Measurements from ENCODE around the gene TTN.

The TTN gene

GRCh38 chr2:178770518-178770917 lies 36.7 kb downstream of the TTN start:
- Histone ChIP-seq H3K4me3 (ENCODE audit: low read length) (no peak overlapping the region), H3K27ac (ENCODE audit: low read depth, low read length) (no peak overlapping the region), H3K27me3 (ENCODE audit: control insufficient read depth, insufficient read depth, low read length) (no peaks in the 10 kb centered on the region), H3K9ac (ENCODE audit: low read length) (no peak overlapping the region), H3K36me3 (ENCODE audit: control insufficient read depth, insufficient read depth, low read length) (no peaks in the 10 kb centered on the region), H3K4me1 (ENCODE audit: control insufficient read depth, insufficient read depth, low read length) (no peaks in the 10 kb centered on the region)

- H3K36me3 ChIP-seq (ENCODE audit: control insufficient read depth, insufficient read depth, low read length) = no peaks in the 10 kb centered on the region
- H3K27me3 ChIP-seq (ENCODE audit: control insufficient read depth, insufficient read depth, low read length) = no peaks in the 10 kb centered on the region
- H3K4me1 ChIP-seq (ENCODE audit: control insufficient read depth, insufficient read depth, low read length) = no peaks in the 10 kb centered on the region
- no peak overlapping the region for H3K9ac ChIP-seq (ENCODE audit: low read length)
- H3K4me3 ChIP-seq (ENCODE audit: low read length) = no peak overlapping the region
- H3K27ac ChIP-seq (ENCODE audit: low read depth, low read length) = no peak overlapping the region
These were observed 39.8 kb downstream of the TTN start for GRCh38 chr2:178767094-178768060.

- Histone ChIP-seq H3K27me3 (ENCODE audit: control insufficient read depth, insufficient read depth, low read length) (no peaks in the 10 kb centered on the region), H3K4me3 (ENCODE audit: low read length) (no peak overlapping the region), H3K4me1 (ENCODE audit: control insufficient read depth, insufficient read depth, low read length) (no peaks in the 10 kb centered on the region), H3K27ac (ENCODE audit: low read depth, low read length) (no peak overlapping the region), H3K9ac (ENCODE audit: low read length) (no peak overlapping the region), H3K36me3 (ENCODE audit: control insufficient read depth, insufficient read depth, low read length) (no peaks in the 10 kb centered on the region)
These were observed 43.1 kb downstream of the TTN start for GRCh38 chr2:178764097-178764496.

GRCh38 chr2:178761759-178762371 lies 45.4 kb downstream of the TTN start:
- H3K27ac ChIP-seq (ENCODE audit: low read depth, low read length) = no peak overlapping the region
- H3K9ac ChIP-seq (ENCODE audit: low read length) = no peak overlapping the region
- no peaks in the 10 kb centered on the region for H3K4me1 ChIP-seq (ENCODE audit: control insufficient read depth, insufficient read depth, low read length)
- H3K36me3 ChIP-seq (ENCODE audit: control insufficient read depth, insufficient read depth, low read length) = no peaks in the 10 kb centered on the region
- no peaks in the 10 kb centered on the region for H3K27me3 ChIP-seq (ENCODE audit: control insufficient read depth, insufficient read depth, low read length)
- H3K4me3 ChIP-seq (ENCODE audit: low read length) = no peak overlapping the region

- no peaks in the 10 kb centered on the region for H3K27me3 ChIP-seq (ENCODE audit: control insufficient read depth, insufficient read depth, low read length)
- no peak overlapping the region for H3K4me3 ChIP-seq (ENCODE audit: low read length)
These were observed 50.4 kb downstream of the TTN start for GRCh38 chr2:178756843-178757242.

GRCh38 chr2:178756343-178756742 lies 50.9 kb downstream of the TTN start:
- Histone ChIP-seq H3K36me3 (ENCODE audit: control insufficient read depth, insufficient read depth, low read length) (no peaks in the 10 kb centered on the region), H3K27ac (ENCODE audit: low read depth, low read length) (no peak overlapping the region), H3K27me3 (ENCODE audit: control insufficient read depth, insufficient read depth, low read length) (no peaks in the 10 kb centered on the region), H3K4me1 (ENCODE audit: control insufficient read depth, insufficient read depth, low read length) (no peaks in the 10 kb centered on the region), H3K4me3 (ENCODE audit: low read length) (no peak overlapping the region), H3K9ac (ENCODE audit: low read length) (no peak overlapping the region)

More at GRCh38 chr2:178756843-178757242, 50.4 kb downstream of the TTN start:
- H3K9ac ChIP-seq (ENCODE audit: low read length) = no peak overlapping the region
- no peaks in the 10 kb centered on the region for H3K36me3 ChIP-seq (ENCODE audit: control insufficient read depth, insufficient read depth, low read length)
- no peaks in the 10 kb centered on the region for H3K4me1 ChIP-seq (ENCODE audit: control insufficient read depth, insufficient read depth, low read length)
- H3K27ac ChIP-seq (ENCODE audit: low read depth, low read length) = no peak overlapping the region

- no peak overlapping the region for H3K9ac ChIP-seq (ENCODE audit: low read length)
- no peaks in the 10 kb centered on the region for H3K27me3 ChIP-seq (ENCODE audit: control insufficient read depth, insufficient read depth, low read length)
- H3K27ac ChIP-seq (ENCODE audit: low read depth, low read length) = no peak overlapping the region
- no peaks in the 10 kb centered on the region for H3K4me1 ChIP-seq (ENCODE audit: control insufficient read depth, insufficient read depth, low read length)
- no peaks in the 10 kb centered on the region for H3K36me3 ChIP-seq (ENCODE audit: control insufficient read depth, insufficient read depth, low read length)
- H3K4me3 ChIP-seq (ENCODE audit: low read length) = no peak overlapping the region
These were observed 59.5 kb downstream of the TTN start for GRCh38 chr2:178747767-178748166.

GRCh38 chr2:178734518-178734917 lies 72.7 kb downstream of the TTN start:
- Histone ChIP-seq H3K9ac (ENCODE audit: low read length) (no peak overlapping the region), H3K4me1 (ENCODE audit: control insufficient read depth, insufficient read depth, low read length) (no peaks in the 10 kb centered on the region), H3K27me3 (ENCODE audit: control insufficient read depth, insufficient read depth, low read length) (no peaks in the 10 kb centered on the region), H3K27ac (ENCODE audit: low read depth, low read length) (no peak overlapping the region), H3K4me3 (ENCODE audit: low read length) (no peak overlapping the region), H3K36me3 (ENCODE audit: control insufficient read depth, insufficient read depth, low read length) (no peaks in the 10 kb centered on the region)

- no peaks in the 10 kb centered on the region for H3K36me3 ChIP-seq (ENCODE audit: control insufficient read depth, insufficient read depth, low read length)
- no peaks in the 10 kb centered on the region for H3K27me3 ChIP-seq (ENCODE audit: control insufficient read depth, insufficient read depth, low read length)
- H3K4me1 ChIP-seq (ENCODE audit: control insufficient read depth, insufficient read depth, low read length) = no peaks in the 10 kb centered on the region
- no peak overlapping the region for H3K9ac ChIP-seq (ENCODE audit: low read length)
- no peak overlapping the region for H3K27ac ChIP-seq (ENCODE audit: low read depth, low read length)
- H3K4me3 ChIP-seq (ENCODE audit: low read length) = no peak overlapping the region
These were observed 73.2 kb downstream of the TTN start for GRCh38 chr2:178733975-178734374.

GRCh38 chr2:178732913-178733312 lies 74.3 kb downstream of the TTN start:
- H3K4me1 ChIP-seq (ENCODE audit: control insufficient read depth, insufficient read depth, low read length) = no peaks in the 10 kb centered on the region
- H3K9ac ChIP-seq (ENCODE audit: low read length) = no peak overlapping the region
- H3K27me3 ChIP-seq (ENCODE audit: control insufficient read depth, insufficient read depth, low read length) = no peaks in the 10 kb centered on the region
- no peak overlapping the region for H3K4me3 ChIP-seq (ENCODE audit: low read length)
- H3K36me3 ChIP-seq (ENCODE audit: control insufficient read depth, insufficient read depth, low read length) = no peaks in the 10 kb centered on the region
- H3K27ac ChIP-seq (ENCODE audit: low read depth, low read length) = no peak overlapping the region

- H3K9ac ChIP-seq (ENCODE audit: low read length) = no peak overlapping the region
- H3K36me3 ChIP-seq (ENCODE audit: control insufficient read depth, insufficient read depth, low read length) = no peaks in the 10 kb centered on the region
- H3K27me3 ChIP-seq (ENCODE audit: control insufficient read depth, insufficient read depth, low read length) = no peaks in the 10 kb centered on the region
- no peak overlapping the region for H3K4me3 ChIP-seq (ENCODE audit: low read length)
- H3K4me1 ChIP-seq (ENCODE audit: control insufficient read depth, insufficient read depth, low read length) = no peaks in the 10 kb centered on the region
- no peak overlapping the region for H3K27ac ChIP-seq (ENCODE audit: low read depth, low read length)
These were observed 75.9 kb downstream of the TTN start for GRCh38 chr2:178731300-178731699.

GRCh38 chr2:178730049-178730448 lies 77.2 kb downstream of the TTN start:
- no peak overlapping the region for H3K9ac ChIP-seq (ENCODE audit: low read length)
- no peaks in the 10 kb centered on the region for H3K36me3 ChIP-seq (ENCODE audit: control insufficient read depth, insufficient read depth, low read length)
- H3K4me1 ChIP-seq (ENCODE audit: control insufficient read depth, insufficient read depth, low read length) = no peaks in the 10 kb centered on the region
- H3K4me3 ChIP-seq (ENCODE audit: low read length) = no peak overlapping the region
- no peak overlapping the region for H3K27ac ChIP-seq (ENCODE audit: low read depth, low read length)
- H3K27me3 ChIP-seq (ENCODE audit: control insufficient read depth, insufficient read depth, low read length) = no peaks in the 10 kb centered on the region

Data from rectal smooth muscle tissue (tissue), 1 donor.